ENCODE measurements around the gene PRMT3.

DNA sequence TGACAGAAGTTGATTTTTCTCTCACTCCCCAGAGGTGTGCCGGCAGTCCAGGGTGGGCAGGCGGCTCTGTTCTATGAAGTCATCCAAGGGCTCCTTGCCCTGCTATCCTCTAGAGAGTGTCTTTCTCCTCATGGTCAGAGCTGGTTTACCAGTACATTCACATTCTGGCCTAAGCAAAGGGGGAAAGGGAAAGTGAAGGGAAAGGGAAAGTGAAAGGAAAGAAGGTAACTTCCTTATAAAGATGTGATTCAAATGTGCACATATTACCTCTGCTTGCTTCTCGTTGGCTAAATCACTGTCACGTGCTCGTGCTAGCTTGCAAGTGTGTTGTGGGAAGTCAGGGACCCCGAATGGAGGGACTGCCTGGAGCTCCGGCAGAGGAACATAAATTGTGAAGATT is 26.9 kb upstream of the PRMT3 start:
- TF ChIP-seq, protein P1, sequence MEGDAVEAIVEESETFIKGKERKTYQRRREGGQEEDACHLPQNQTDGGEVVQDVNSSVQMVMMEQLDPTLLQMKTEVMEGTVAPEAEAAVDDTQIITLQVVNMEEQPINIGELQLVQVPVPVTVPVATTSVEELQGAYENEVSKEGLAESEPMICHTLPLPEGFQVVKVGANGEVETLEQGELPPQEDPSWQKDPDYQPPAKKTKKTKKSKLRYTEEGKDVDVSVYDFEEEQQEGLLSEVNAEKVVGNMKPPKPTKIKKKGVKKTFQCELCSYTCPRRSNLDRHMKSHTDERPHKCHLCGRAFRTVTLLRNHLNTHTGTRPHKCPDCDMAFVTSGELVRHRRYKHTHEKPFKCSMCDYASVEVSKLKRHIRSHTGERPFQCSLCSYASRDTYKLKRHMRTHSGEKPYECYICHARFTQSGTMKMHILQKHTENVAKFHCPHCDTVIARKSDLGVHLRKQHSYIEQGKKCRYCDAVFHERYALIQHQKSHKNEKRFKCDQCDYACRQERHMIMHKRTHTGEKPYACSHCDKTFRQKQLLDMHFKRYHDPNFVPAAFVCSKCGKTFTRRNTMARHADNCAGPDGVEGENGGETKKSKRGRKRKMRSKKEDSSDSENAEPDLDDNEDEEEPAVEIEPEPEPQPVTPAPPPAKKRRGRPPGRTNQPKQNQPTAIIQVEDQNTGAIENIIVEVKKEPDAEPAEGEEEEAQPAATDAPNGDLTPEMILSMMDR (IDR thresholded peaks at IDR 0.05), result no peak
- no peak for TF ChIP-seq POLR2A (IDR thresholded peaks at IDR 0.05)
